ENCODE results near the gene RFLNA. TPM values are rescaled to one million over a fixed set of nuclear protein-coding genes. Genes with fewer than 3 reads are reported as not detected.

Gene RFLNA
- polyA plus RNA-seq, 1 donor (not counting 4 experiments of a cell fraction or from before 2014, with no cell fraction given), result 1.1 TPM

- no peak overlapping the region for H3K4me2 ChIP-seq (ENCODE audit: control insufficient read depth, extremely low read depth, insufficient read depth, low read depth, low read length)
- FAIRE-seq, result no peak
- no peaks in the 10 kb centered on the region for H3K9me3 ChIP-seq (ENCODE audit: control insufficient read depth, low read depth, low read length)
- no peaks in the 10 kb centered on the region for H4K20me1 ChIP-seq (ENCODE audit: control insufficient read depth, extremely low read depth, insufficient read depth, low read length)
- no peaks in the 10 kb centered on the region for H3K9me1 ChIP-seq (ENCODE audit: control insufficient read depth, extremely low read depth, insufficient read depth, low read length)
- no peaks in the 10 kb centered on the region for H3K36me3 ChIP-seq (ENCODE audit: control insufficient read depth in 2 of 2, extremely low read depth in 1 of 2, insufficient read depth in 2 of 2, low read length in 2 of 2)
- TF ChIP-seq CTCF (optimal IDR thresholded peaks at IDR 0.05 in 1 of 3, IDR thresholded peaks at IDR 0.05 in 1 of 3, conservative IDR thresholded peaks at IDR 0.05 in 1 of 3; ENCODE audit: extremely low read depth in 1 of 3, insufficient read depth in 2 of 3, low read length in 3 of 3) (no peak), EZH2 (IDR thresholded peaks at IDR 0.05; ENCODE audit: low read length) (no peak)
- H3K27ac ChIP-seq (ENCODE audit: control insufficient read depth, insufficient read depth, low read length), result no peak overlapping the region
- no peak for DNase-seq (ENCODE audit: low read depth, low spot score)
- dilution Hi-C loops (cut with MboI; ENCODE audit: extremely low pct_ligation_motif_present, low sequenced_read_pairs), result no loop called here
- H3K4me3 ChIP-seq (ENCODE audit: control insufficient read depth in 2 of 3, extremely low read depth in 1 of 3, insufficient read depth in 2 of 3, low read depth in 1 of 3, low read length in 3 of 3), result no peak overlapping the region
- no peaks in the 10 kb centered on the region for H3K4me1 ChIP-seq (ENCODE audit: control insufficient read depth, extremely low read depth, insufficient read depth, low read length)
- H3K9ac ChIP-seq (ENCODE audit: control insufficient read depth, extremely low read depth, insufficient read depth, low read length), result no peak overlapping the region
- no peaks in the 10 kb centered on the region for H3K79me2 ChIP-seq (ENCODE audit: control insufficient read depth, insufficient read depth, low read length)
- peaks cover 12% of the 10 kb centered on the region for H3K27me3 ChIP-seq (ENCODE audit: control insufficient read depth, extremely low read depth, insufficient read depth, low read length)
- H2AFZ ChIP-seq (ENCODE audit: control insufficient read depth, low read length), result no peak overlapping the region
Observed at GRCh38 chr12:124304314-124304790, 9.5 kb downstream of the RFLNA start.

GRCh38 chr12:124305136-124305535 lies 10.2 kb downstream of the RFLNA start:
- H3K9me3 ChIP-seq (ENCODE audit: control insufficient read depth, low read depth, low read length), result no peaks in the 10 kb centered on the region
- dilution Hi-C loops (cut with MboI; ENCODE audit: extremely low pct_ligation_motif_present, low sequenced_read_pairs), result no loop called here
- H2AFZ ChIP-seq (ENCODE audit: control insufficient read depth, low read length), result no peak overlapping the region
- no peak overlapping the region for H3K9ac ChIP-seq (ENCODE audit: control insufficient read depth, extremely low read depth, insufficient read depth, low read length)
- H3K9me1 ChIP-seq (ENCODE audit: control insufficient read depth, extremely low read depth, insufficient read depth, low read length), result no peaks in the 10 kb centered on the region
- no peaks in the 10 kb centered on the region for H3K36me3 ChIP-seq (ENCODE audit: control insufficient read depth in 2 of 2, extremely low read depth in 1 of 2, insufficient read depth in 2 of 2, low read length in 2 of 2)
- H3K4me1 ChIP-seq (ENCODE audit: control insufficient read depth, extremely low read depth, insufficient read depth, low read length), result no peaks in the 10 kb centered on the region
- no peak for FAIRE-seq
- DNase-seq (ENCODE audit: low read depth, low spot score), result no peak
- H4K20me1 ChIP-seq (ENCODE audit: control insufficient read depth, extremely low read depth, insufficient read depth, low read length), result no peaks in the 10 kb centered on the region
- TF ChIP-seq EZH2 (IDR thresholded peaks at IDR 0.05; ENCODE audit: low read length) (no peak), CTCF (optimal IDR thresholded peaks at IDR 0.05 in 1 of 3, IDR thresholded peaks at IDR 0.05 in 1 of 3, conservative IDR thresholded peaks at IDR 0.05 in 1 of 3; ENCODE audit: extremely low read depth in 1 of 3, insufficient read depth in 2 of 3, low read length in 3 of 3) (no peak)
- H3K4me3 ChIP-seq (ENCODE audit: control insufficient read depth in 2 of 3, extremely low read depth in 1 of 3, insufficient read depth in 2 of 3, low read depth in 1 of 3, low read length in 3 of 3), result no peak overlapping the region
- no peaks in the 10 kb centered on the region for H3K79me2 ChIP-seq (ENCODE audit: control insufficient read depth, insufficient read depth, low read length)
- no peak overlapping the region for H3K27ac ChIP-seq (ENCODE audit: control insufficient read depth, insufficient read depth, low read length)
- no peak overlapping the region for H3K4me2 ChIP-seq (ENCODE audit: control insufficient read depth, extremely low read depth, insufficient read depth, low read depth, low read length)
- H3K27me3 ChIP-seq (ENCODE audit: control insufficient read depth, extremely low read depth, insufficient read depth, low read length), result peaks cover 10% of the 10 kb centered on the region
